ENCODE results near the gene HOXB9. TPM values are rescaled to one million over a fixed set of nuclear protein-coding genes. Genes with fewer than 3 reads are reported as not detected.

The HOXB9 gene
- total RNA-seq, 1 experiment from 2014 or later = not detected

GRCh38 chr17:48579471-48579759, 46.7 kb downstream of the HOXB9 start:
- H2BK15ac ChIP-seq (ENCODE audit: low read depth, low read length) = no peak overlapping the region
- H4K5ac ChIP-seq (ENCODE audit: insufficient read length, low read depth, low read length) = no peak overlapping the region
- no peak for DNase-seq
- Mint-ChIP-seq H3K4me1 (peaks cover 2 to 27% of the 10 kb centered on the region in 2 experiments), H3K27ac (no peak overlapping the region; a peak in 1 of 7 replicates), H3K36me3 (ENCODE audit: insufficient read depth in 1 of 3, low read depth in 3 of 3) (no peaks in the 10 kb centered on the region; a peak in 2 of 7 replicates), H3K4me3 (peak overlapping the region in 1 of 2 experiments; percentile 59; a peak in 2 of 5 replicates), H3K9me3 (peaks cover 7 to 21% of the 10 kb centered on the region in 2 experiments; a peak in 4 of 5 replicates), H3K27me3 (ENCODE audit: low read depth) (peaks cover 65% of the 10 kb centered on the region)
- no peak overlapping the region for H2AFZ ChIP-seq (ENCODE audit: low read length)
- no peak overlapping the region for H2BK5ac ChIP-seq (ENCODE audit: insufficient read length, low read length)
- no peak overlapping the region for H3K14ac ChIP-seq (ENCODE audit: insufficient read depth, low read length)
- H3K9ac ChIP-seq (ENCODE audit: extremely low read depth, insufficient read length, low read length) = no peak overlapping the region
- no peaks in the 10 kb centered on the region for H3K79me2 ChIP-seq (ENCODE audit: insufficient read depth, low read length)
- no peaks in the 10 kb centered on the region for H3K23me2 ChIP-seq (ENCODE audit: insufficient read length, low read depth, low read length, poor library complexity, severe bottlenecking)
- H4K20me1 ChIP-seq (ENCODE audit: control insufficient read depth, insufficient read depth, insufficient read length) = no peaks in the 10 kb centered on the region
- H4K91ac ChIP-seq (ENCODE audit: insufficient read length, low read depth, low read length) = no peak overlapping the region
- H2BK120ac ChIP-seq (ENCODE audit: low read depth, low read length, poor library complexity, severe bottlenecking) = no peak overlapping the region
- H3K56ac ChIP-seq (ENCODE audit: insufficient read length, low read depth, low read length) = no peak overlapping the region
- no peak for TF ChIP-seq CTCF (conservative IDR thresholded peaks at IDR 0.05)
- H3K27ac ChIP-seq (ENCODE audit: insufficient read length, low read depth, low read length) = no peak overlapping the region
- H3K79me1 ChIP-seq (ENCODE audit: insufficient read depth, low read depth, low read length, poor library complexity, severe bottlenecking) = no peaks in the 10 kb centered on the region
- peaks cover 96% of the 10 kb centered on the region for H3K27me3 ChIP-seq (ENCODE audit: insufficient read depth, low read length)
- H3K23ac ChIP-seq (ENCODE audit: insufficient read length, low read depth, low read length) = no peak overlapping the region
- H2BK12ac ChIP-seq (ENCODE audit: insufficient read length, low read depth, low read length) = no peak overlapping the region
- H3K4me1 ChIP-seq (ENCODE audit: insufficient read depth, low read length) = no peaks in the 10 kb centered on the region
- no peak overlapping the region for H4K8ac ChIP-seq (replicated peaks; ENCODE audit: insufficient read length, low read depth, low read length)
- no peak overlapping the region for H3K18ac ChIP-seq (ENCODE audit: insufficient read length, low read depth, low read length)
- H2AK5ac ChIP-seq (ENCODE audit: insufficient read length, low read length) = no peak overlapping the region
- H3K9me3 ChIP-seq (ENCODE audit: control insufficient read depth, low read depth, low read length) = no peaks in the 10 kb centered on the region
- no CpG with 5 or more reads among the region's 7 CpGs for WGBS (ENCODE audit: extremely low coverage, insufficient read length, low lambda C conversion rate)
- H3K4ac ChIP-seq (ENCODE audit: low read depth, low read length) = no peak overlapping the region
- H3K4me2 ChIP-seq (ENCODE audit: insufficient read depth, insufficient read length, low read length) = no peak overlapping the region
- H2BK20ac ChIP-seq (ENCODE audit: low read depth, low read length, poor library complexity, severe bottlenecking) = no peak overlapping the region
- H3T11ph ChIP-seq (ENCODE audit: low read length) = no peak overlapping the region

Measured in H9 (cell line).